IMR-90 (cell line): Measurements from ENCODE around the gene CWC27. TPM values are rescaled to one million over a fixed set of nuclear protein-coding genes. Genes with fewer than 3 reads are reported as not detected.

Source experiments
- ATAC-seq: fragments of 200-7000 bp; cut with Tn5 transposase; 2 replicates; pipeline ENCODE4 v1.9.1; 2020; ENCODE audit warnings: low read depth, mild to moderate bottlenecking, moderate library complexity
- BruUV-seq: library from RNA; stranded (reverse); fragments of 400-500 nt; replicated peaks from 2 replicates; lab custom pipeline; 2021; lab: Mats Ljungman, UMichigan
- CTCF ChIA-PET: fragments of 300-600 bp; formaldehyde crosslinking; extraction: SDS; loops from one replicate; lab custom pipeline; 2021; ENCODE audit warnings: antibody characterized with exemption; lab: Yijun Ruan, JAX
- POLR2A ChIA-PET: fragments of 300-600 bp; sonication (Branson Sonifier 250); formaldehyde crosslinking; loops from one replicate; lab custom pipeline; 2022; ENCODE audit warnings: antibody characterized with exemption; ENCODE audit not compliant: unreplicated experiment; lab: Charles Lee
- DNase-seq: peaks from one replicate; pipeline ENCODE4 v3.0.0; 2013
- H2AFZ ChIP-seq: replicated peaks from 2 replicates; pipeline ENCODE3; 2013; ENCODE audit warnings: low read length, mild to moderate bottlenecking; ENCODE audit not compliant: poor library complexity
- H2AK5ac ChIP-seq: 2 replicates; pipeline ENCODE4 v1.6.1; 2013; ENCODE audit warnings: low read depth, low read length, inconsistent platforms
- H2AK9ac ChIP-seq: replicated peaks from 2 replicates; pipeline ENCODE3; 2013; ENCODE audit warnings: mild to moderate bottlenecking, low read depth, low read length, moderate library complexity; ENCODE audit not compliant: poor library complexity
- H2BK120ac ChIP-seq: 2 replicates; pipeline ENCODE4 v1.6.1; 2013; ENCODE audit warnings: low read depth, low read length, inconsistent platforms
- H2BK15ac ChIP-seq: 3 replicates; pipeline ENCODE4 v1.6.1; 2013; ENCODE audit warnings: low read depth, low read length, inconsistent platforms
- H2BK20ac ChIP-seq: 2 replicates; pipeline ENCODE4 v1.6.1; 2013; ENCODE audit warnings: low read depth, mild to moderate bottlenecking, inconsistent platforms, low read length, moderate library complexity
- H2BK5ac ChIP-seq: 2 replicates; pipeline ENCODE4 v1.6.1; 2013; ENCODE audit warnings: mild to moderate bottlenecking, low read depth, low read length, inconsistent platforms; ENCODE audit not compliant: poor library complexity, severe bottlenecking
- H3K14ac ChIP-seq: replicated peaks from 2 replicates; pipeline ENCODE4 v1.6.1; 2013; ENCODE audit warnings: low read depth, low read length, inconsistent platforms
- H3K18ac ChIP-seq: 2 replicates; pipeline ENCODE4 v1.6.1; 2013; ENCODE audit warnings: low read depth, low read length, control low read depth
- H3K23ac ChIP-seq: 2 replicates; pipeline ENCODE4 v1.6.1; 2013; ENCODE audit warnings: low read depth, low read length, inconsistent platforms
- H3K27ac ChIP-seq: 2 replicates; pipeline ENCODE4 v1.5.1; 2013; ENCODE audit warnings: mild to moderate bottlenecking, control low read depth, low read length; ENCODE audit not compliant: insufficient read depth
- H3K27me3 ChIP-seq: 2 replicates; pipeline ENCODE4 v1.6.1; 2013; ENCODE audit warnings: low read length; ENCODE audit not compliant: control insufficient read depth, insufficient read depth
- H3K36me3 ChIP-seq: 2 replicates; pipeline ENCODE4 v1.6.1; 2013; ENCODE audit warnings: low read length, mixed read lengths; ENCODE audit not compliant: control insufficient read depth, insufficient read depth
- H3K4ac ChIP-seq: 2 replicates; pipeline ENCODE4 v1.6.1; 2013; ENCODE audit warnings: low read depth, low read length, inconsistent platforms
- H3K4me1 ChIP-seq: 2 replicates; pipeline ENCODE4 v1.6.1; 2013; ENCODE audit warnings: low read length, mixed read lengths; ENCODE audit not compliant: control insufficient read depth, insufficient read depth
- H3K4me2 ChIP-seq: 2 replicates; pipeline ENCODE4 v1.6.1; 2013; ENCODE audit warnings: low read depth, mild to moderate bottlenecking, control low read depth, low read length, moderate library complexity
- H3K4me3 ChIP-seq: 2 replicates; pipeline ENCODE4 v1.5.1; 2013; ENCODE audit warnings: low read depth, mild to moderate bottlenecking, control low read depth, low read length, moderate library complexity; ENCODE audit not compliant: insufficient read depth
- H3K56ac ChIP-seq: 2 replicates; pipeline ENCODE4 v1.6.1; 2013; ENCODE audit warnings: low read length, inconsistent platforms; ENCODE audit not compliant: insufficient read depth; ENCODE audit errors: extremely low read depth
- H3K79me1 ChIP-seq, 2 experiments: 2 replicates each; pipeline ENCODE4 v1.6.1; 2013; ENCODE audit warnings: low read length in 2 of 2, inconsistent platforms in 1 of 2, low read depth in 1 of 2
- H3K9ac ChIP-seq: 2 replicates; pipeline ENCODE4 v1.6.1; 2013; ENCODE audit warnings: low read depth, low read length, control low read depth
- H3K9me1 ChIP-seq: 2 replicates; pipeline ENCODE4 v1.6.1; 2013; ENCODE audit warnings: low read length, inconsistent platforms; ENCODE audit not compliant: insufficient read depth
- H3K9me3 ChIP-seq: 2 replicates; pipeline ENCODE4 v1.6.1; 2013; ENCODE audit warnings: low read length; ENCODE audit not compliant: control insufficient read depth, insufficient read depth
- H4K20me1 ChIP-seq: 2 replicates; pipeline ENCODE4 v1.6.1; 2013; ENCODE audit warnings: low read length, inconsistent platforms; ENCODE audit not compliant: insufficient read depth
- H4K5ac ChIP-seq: 2 replicates; pipeline ENCODE4 v1.6.1; 2013; ENCODE audit warnings: mild to moderate bottlenecking, low read depth, low read length, control low read depth
- H4K8ac ChIP-seq, 2 experiments: 2 replicates each; pipeline ENCODE4 v1.6.1; 2013; ENCODE audit warnings: low read depth in 2 of 2, low read length in 2 of 2, control low read depth in 1 of 2, inconsistent platforms in 1 of 2
- H4K91ac ChIP-seq: 2 replicates; pipeline ENCODE4 v1.6.1; 2013; ENCODE audit warnings: low read depth, low read length, inconsistent platforms; ENCODE audit not compliant: insufficient read depth
- BHLHE40 ChIP-seq: fragments of 150-350 bp; IDR thresholded peaks from 2 replicates; pipeline ENCODE4 v1.6.1; 2016; ENCODE audit warnings: mild to moderate bottlenecking, low read depth, low read length
- CEBPB ChIP-seq: IDR thresholded peaks from 2 replicates; pipeline ENCODE4 v1.6.1; 2012; ENCODE audit warnings: low read depth, low read length, improper control_type of control experiment
- CHD1 ChIP-seq: IDR thresholded peaks from 2 replicates; pipeline ENCODE4 v1.6.1; 2012; ENCODE audit warnings: low read depth, low read length, improper control_type of control experiment
- CTCF ChIP-seq: conservative IDR thresholded peaks from 2 replicates; pipeline ENCODE4 v1.5.1; 2012; ENCODE audit warnings: mild to moderate bottlenecking, low read depth, low read length, improper control_type of control experiment
- ELK1 ChIP-seq: fragments of 150-350 bp; IDR thresholded peaks from 2 replicates; pipeline ENCODE4 v1.6.1; 2016; ENCODE audit warnings: low read depth, mild to moderate bottlenecking, low read length, moderate library complexity, borderline replicate concordance
- FOS ChIP-seq: fragments of 150-350 bp; IDR thresholded peaks from 2 replicates; pipeline ENCODE4 v1.6.1; 2016; ENCODE audit warnings: low read depth, low read length
- MAFK ChIP-seq: IDR thresholded peaks from 2 replicates; pipeline ENCODE4 v1.6.1; 2012; ENCODE audit warnings: low read depth, low read length, improper control_type of control experiment
- MAZ ChIP-seq: IDR thresholded peaks from 2 replicates; pipeline ENCODE4 v1.6.1; 2012; ENCODE audit warnings: low read depth, mild to moderate bottlenecking, low read length, improper control_type of control experiment, moderate library complexity, borderline replicate concordance
- MXI1 ChIP-seq: IDR thresholded peaks from 2 replicates; pipeline ENCODE4 v1.6.1; 2012; ENCODE audit warnings: low read depth, mild to moderate bottlenecking, low read length, moderate library complexity, borderline replicate concordance
- NFE2L2 ChIP-seq: fragments of 150-350 bp; IDR thresholded peaks from 2 replicates; pipeline ENCODE4 v1.6.1; 2016; ENCODE audit warnings: low read depth, mild to moderate bottlenecking, low read length
- POLR2A ChIP-seq: IDR thresholded peaks from 2 replicates; pipeline ENCODE4 v1.6.1; 2012; ENCODE audit warnings: mild to moderate bottlenecking, low read depth, low read length
- RAD21 ChIP-seq: IDR thresholded peaks from 2 replicates; pipeline ENCODE4 v1.6.1; 2012; ENCODE audit warnings: low read length, improper control_type of control experiment
- RCOR1 ChIP-seq: IDR thresholded peaks from 2 replicates; pipeline ENCODE4 v1.6.1; 2012; ENCODE audit warnings: mild to moderate bottlenecking, low read length, improper control_type of control experiment; ENCODE audit not compliant: insufficient replicate concordance
- RFX5 ChIP-seq: IDR thresholded peaks from 2 replicates; pipeline ENCODE4 v1.8.0; 2012; ENCODE audit warnings: low read depth, mild to moderate bottlenecking, low read length, moderate library complexity
- SMC3 ChIP-seq: fragments of 150-350 bp; IDR thresholded peaks from 2 replicates; pipeline ENCODE4 v1.6.1; 2016; ENCODE audit warnings: low read depth, mild to moderate bottlenecking, antibody characterized with exemption, low read length, moderate library complexity
- USF2 ChIP-seq: fragments of 150-350 bp; IDR thresholded peaks from 2 replicates; pipeline ENCODE4 v1.6.1; 2017; ENCODE audit warnings: mild to moderate bottlenecking, antibody characterized with exemption, low read length, low read depth
- WGBS, 2 experiments: methylation state at CpG; one replicate each; pipeline versions ENCODE4 v1.1.5 to v1.1.7; 2013; ENCODE audit warnings: missing lambda C conversion rate in 2 of 2; ENCODE audit not compliant: insufficient read length in 1 of 2; ENCODE audit errors: extremely low coverage in 2 of 2; 5-methylcytosine and 5-hydroxymethylcytosine counted together
- dilution Hi-C: fragments of 300-500 bp; cut with HindIII; formaldehyde crosslinking; loops from one replicate; pipeline ENCODE4 v1.14.3; 2018; ENCODE audit warnings: low sequenced_read_pairs; ENCODE audit not compliant: unreplicated experiment
- in situ Hi-C: fragments of 300-500 bp; cut with MboI; formaldehyde crosslinking; loops from 3 replicates; pipeline ENCODE4 v1.14.3; 2019; ENCODE audit warnings: low sequenced_read_pairs, inconsistent platforms, mixed read lengths
- intact Hi-C: fragments of 100-400 bp; cut with micrococcal nuclease; formaldehyde crosslinking; loops from 2 replicates; pipeline ENCODE4 v1.10.0; 2022
- polyA plus RNA-seq, 3 experiments: library from polyadenylated mRNA; depleted of rRNA; stranded (reverse); fragments of >200 nt; gene quantifications; 2 replicates each; pipeline ENCODE4 v1.2.3, GENCODE V29; 2012; ENCODE audit warnings: low replicate concordance in 1 of 3
- total RNA-seq: library from RNA; depleted of rRNA; stranded (reverse); fragments of >200 nt; gene quantifications from 2 replicates; pipeline ENCODE4 v1.2.3, GENCODE V29; 2012

Gene CWC27
- total and polyA plus RNA-seq, 2 of the 4 experiments (the other 2 are of a cell fraction) = 13.3 to 17.1 TPM

DNA sequence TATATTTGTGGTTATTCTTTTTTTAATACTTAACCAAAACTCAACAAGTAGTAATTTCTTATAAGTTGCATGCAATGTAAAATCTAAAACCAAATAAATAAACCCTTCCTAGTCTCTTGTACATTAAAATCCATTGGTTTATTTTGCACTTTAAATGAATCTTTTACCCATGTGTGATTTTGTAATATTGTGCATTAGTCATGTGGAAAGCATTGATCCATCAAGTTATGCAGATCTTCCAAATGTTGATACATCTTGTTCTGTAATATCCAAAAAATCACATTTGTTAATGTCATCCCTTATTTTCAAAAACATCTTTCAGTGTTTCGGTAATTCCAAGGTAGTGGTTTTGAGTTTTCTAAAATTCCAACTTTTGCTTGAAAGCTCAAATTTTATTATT is 63.3 kb downstream of the CWC27 start:
- TF ChIP-seq FOS (no peak), CHD1 (no peak), POLR2A (no peak), MXI1 (no peak), RFX5 (no peak), MAFK (no peak), RCOR1 (no peak), MAZ (no peak), BHLHE40 (no peak), ELK1 (no peak), SMC3 (no peak), RAD21 (no peak), USF2 (no peak), CTCF (no peak), CEBPB (no peak), NFE2L2 (no peak)

More for the DNA sequence above, 63.3 kb downstream of the CWC27 start:
- H2AFZ ChIP-seq = no peak overlapping the region
- no peak overlapping the region for H2AK9ac ChIP-seq
- no peaks in the 10 kb centered on the region for H3K79me1 ChIP-seq
- WGBS, 2 experiments = no CpG with 5 or more reads among the region's 1 CpG
- no peak overlapping the region for H4K8ac ChIP-seq
- H3K27me3 ChIP-seq = no peaks in the 10 kb centered on the region
- no TSS peak for BruUV-seq
- no peak for DNase-seq
- H4K91ac ChIP-seq = no peak overlapping the region
- H3K36me3 ChIP-seq = no peaks in the 10 kb centered on the region; the same call in 1 of the 2 replicates
- no peak overlapping the region for H2BK15ac ChIP-seq
- no peak overlapping the region for H2BK5ac ChIP-seq
- in situ Hi-C loops (no loop called here), dilution Hi-C loops (no loop called here), intact Hi-C loops (loop anchor here (5.0 kb wide), 1 partner anchor 35 kb away; no protein-coding TSS in a partner anchor)
- H3K23ac ChIP-seq = no peak overlapping the region
- H3K14ac ChIP-seq = no peak overlapping the region
- peaks cover 2% of the 10 kb centered on the region; the same call in 1 of the 2 replicates for H3K9me3 ChIP-seq
- no peak overlapping the region for H3K18ac ChIP-seq
- CTCF ChIA-PET = interaction anchor here (0.6 kb wide), 1 partner anchor 628 kb away, joined by 3 read pairs; no protein-coding TSS in a partner anchor
- no peak overlapping the region for H3K9ac ChIP-seq
- H3K4me3 ChIP-seq = no peak overlapping the region
- H3K56ac ChIP-seq = no peak overlapping the region
- H4K5ac ChIP-seq = no peak overlapping the region
- no peaks in the 10 kb centered on the region for H3K9me1 ChIP-seq
- H3K4me2 ChIP-seq = no peak overlapping the region
- H2AK5ac ChIP-seq = no peak overlapping the region
- no peaks in the 10 kb centered on the region for H4K20me1 ChIP-seq
- no peak overlapping the region for H3K27ac ChIP-seq
- H2BK20ac ChIP-seq = no peak overlapping the region
- no peak for ATAC-seq
- H3K4ac ChIP-seq = no peak overlapping the region
- no peaks in the 10 kb centered on the region for H3K4me1 ChIP-seq
- POLR2A ChIA-PET = no interaction called here
- no peak overlapping the region for H2BK120ac ChIP-seq
